Activated T-helper 2 cell treated with anti-CD3 and anti-CD28 coated beads, Interferon-gamma antibody, Interleukin-2, Interleukin-4, amounts not matched to agents 10 μg/mL and 5 μg/mL and 100 μg/mL, durations not matched to agents 14 hours and 24 hours and 36 hours (primary cell): Measurements from ENCODE around the gene BIRC6. TPM values are rescaled to one million over a fixed set of nuclear protein-coding genes. Genes with fewer than 3 reads are reported as not detected.
"Not testable (repeated sequence)": the region's sequence is repeated elsewhere in the genome, so short reads cannot be mapped to it uniquely, and the experiment has no call there.

Experiments used
- DNase-seq: peaks from one replicate; pipeline ENCODE4 v3.0.0; 2021; ENCODE audit warnings: low spot score
- H3K27ac Mint-ChIP-seq: one replicate; pipeline ENCODE4 v1.8.0; 2021; ENCODE audit warnings: mixed read lengths
- H3K27me3 Mint-ChIP-seq: one replicate; pipeline ENCODE4 v1.8.0; 2021; ENCODE audit warnings: low read depth, mixed read lengths
- H3K36me3 Mint-ChIP-seq: one replicate; pipeline ENCODE4 v1.8.0; 2021; ENCODE audit warnings: low read depth, mixed read lengths
- H3K4me1 Mint-ChIP-seq: one replicate; pipeline ENCODE4 v1.8.0; 2021; ENCODE audit warnings: low read depth, mixed read lengths
- H3K4me3 Mint-ChIP-seq: one replicate; pipeline ENCODE4 v1.8.0; 2021; ENCODE audit warnings: low read depth, mild to moderate bottlenecking, moderate library complexity, mixed read lengths
- H3K9me3 Mint-ChIP-seq: one replicate; pipeline ENCODE4 v1.8.0; 2021; ENCODE audit warnings: mixed read lengths
- intact Hi-C: fragments of 100-400 bp; cut with micrococcal nuclease; formaldehyde crosslinking; loops from one replicate; pipeline ENCODE4 v1.15.1; 2023
- total RNA-seq: library from RNA; stranded (reverse); gene quantifications from 2 replicates; pipeline ENCODE4 v1.2.3, GENCODE V29; 2022

The BIRC6 gene
- total RNA-seq, 1 donor from 2014 or later: 111 TPM

DNA sequence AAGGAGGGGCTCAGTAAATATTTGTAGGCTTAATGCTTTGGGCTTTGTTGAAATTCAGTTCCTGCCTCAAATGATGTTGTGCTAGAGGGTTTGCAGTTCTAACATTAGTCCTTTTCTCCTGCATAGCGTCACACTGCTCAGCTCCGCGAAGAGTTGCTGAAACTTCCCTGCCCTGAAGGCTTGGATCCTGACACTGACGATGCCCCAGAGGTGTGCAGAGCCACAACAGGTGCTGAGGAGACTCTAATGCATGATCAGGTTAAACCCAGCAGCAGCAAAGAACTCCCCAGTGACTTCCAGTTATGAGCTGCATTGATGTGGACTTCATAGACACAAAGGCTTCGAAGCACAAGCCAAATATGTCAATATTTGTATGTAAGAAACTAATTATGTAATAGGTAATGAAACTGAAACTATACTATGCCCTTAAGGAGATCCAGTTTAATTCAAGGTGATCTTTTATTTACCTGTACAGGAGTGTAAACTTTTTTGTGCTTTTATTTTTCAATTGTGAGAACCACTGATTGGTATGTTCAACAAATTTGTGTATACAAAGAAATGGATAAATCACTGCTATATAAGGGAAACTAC lies 260.9 kb downstream of the BIRC6 start:
- Mint-ChIP-seq H3K36me3 (peaks cover 42% of the 10 kb centered on the region), H3K9me3 (no peaks in the 10 kb centered on the region), H3K4me1 (no peaks in the 10 kb centered on the region), H3K27me3 (no peaks in the 10 kb centered on the region), H3K4me3 (no peak overlapping the region), H3K27ac (no peak overlapping the region)
- intact Hi-C loops: no loop called here
- no peak for DNase-seq

GRCh38 chr2:32622570-32623310 lies 265.9 kb downstream of the BIRC6 start:
- H3K27me3 Mint-ChIP-seq: no peaks in the 10 kb centered on the region
- H3K4me3 Mint-ChIP-seq: no peak overlapping the region
- H3K36me3 Mint-ChIP-seq: peaks cover 27% of the 10 kb centered on the region
- DNase-seq: no peak
- H3K27ac Mint-ChIP-seq: no peak overlapping the region
- H3K9me3 Mint-ChIP-seq: no peaks in the 10 kb centered on the region
- peaks cover 8% of the 10 kb centered on the region for H3K4me1 Mint-ChIP-seq
- intact Hi-C loops: no loop called here

GRCh38 chr2:32623311-32623706 lies 266.5 kb downstream of the BIRC6 start:
- H3K27me3 Mint-ChIP-seq: no peaks in the 10 kb centered on the region
- intact Hi-C loops: no loop called here

DNA sequence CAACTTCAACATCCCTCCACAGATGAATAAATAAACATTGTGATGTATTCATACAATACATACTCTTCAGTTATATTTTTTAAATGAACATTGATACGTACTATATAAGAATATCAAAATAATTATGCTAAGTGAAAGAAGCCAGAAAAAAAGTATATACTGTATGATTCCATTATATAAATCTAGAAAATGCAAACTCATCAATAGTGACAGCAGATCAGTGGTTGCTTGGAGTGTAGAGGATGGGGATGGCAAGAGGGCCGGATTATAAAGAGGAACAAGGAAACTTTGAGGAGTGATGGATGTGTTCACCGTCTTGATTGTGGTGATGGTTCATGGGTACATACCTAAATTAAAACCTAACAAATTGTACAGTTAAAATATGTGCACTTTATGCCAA lies 268.0 kb downstream of the BIRC6 start:
- peaks cover 20% of the 10 kb centered on the region for H3K4me1 Mint-ChIP-seq
- H3K27ac Mint-ChIP-seq: no peak overlapping the region
- H3K36me3 Mint-ChIP-seq: peaks cover 25% of the 10 kb centered on the region
- DNase-seq: no peak
- H3K9me3 Mint-ChIP-seq: no peaks in the 10 kb centered on the region
- no peaks in the 10 kb centered on the region for H3K27me3 Mint-ChIP-seq
- no peak overlapping the region for H3K4me3 Mint-ChIP-seq
- intact Hi-C loops: loop anchor here (5.0 kb wide), 2 partner anchors 322 to 972 kb away; partner anchors contain the start of genes FAM98A and LTBP1

More at GRCh38 chr2:32623311-32623706, 266.5 kb downstream of the BIRC6 start:
- no peak for DNase-seq
- Mint-ChIP-seq H3K27ac (no peak overlapping the region), H3K36me3 (peaks cover 23% of the 10 kb centered on the region), H3K9me3 (no peaks in the 10 kb centered on the region), H3K4me1 (peaks cover 11% of the 10 kb centered on the region), H3K4me3 (no peak overlapping the region)

DNA sequence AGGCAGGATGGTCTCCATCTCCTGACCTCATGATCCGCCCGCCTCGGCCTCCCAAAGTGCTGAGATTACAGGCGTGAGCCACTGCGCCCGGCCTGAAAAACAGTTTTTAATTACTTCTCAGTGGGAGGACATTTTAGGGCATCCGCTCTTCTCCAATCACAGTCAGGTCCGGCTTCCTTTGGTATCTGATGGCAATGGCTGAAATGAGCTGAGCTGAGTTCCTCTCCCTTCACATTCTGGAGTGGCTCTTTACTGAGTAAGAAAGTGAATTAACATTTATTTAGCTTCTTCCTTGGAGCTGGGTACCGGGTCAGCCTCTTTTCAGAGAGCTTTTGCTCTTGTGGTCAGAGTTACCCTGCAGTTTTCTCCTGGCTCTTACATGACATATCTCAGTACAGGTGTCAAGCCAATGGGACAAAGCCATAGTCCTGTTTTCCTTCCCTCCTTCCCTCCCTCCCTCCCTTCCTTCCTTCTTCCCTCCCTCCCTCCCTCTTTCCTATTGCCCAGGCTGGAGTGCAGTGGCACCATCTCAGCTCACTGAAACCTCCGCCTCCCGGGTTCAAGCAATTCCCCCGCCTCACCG lies 269.9 kb downstream of the BIRC6 start:
- peaks cover 32% of the 10 kb centered on the region for H3K36me3 Mint-ChIP-seq
- H3K4me3 Mint-ChIP-seq: peak overlapping the region; percentile 95
- no peaks in the 10 kb centered on the region for H3K9me3 Mint-ChIP-seq
- peaks cover 21% of the 10 kb centered on the region for H3K4me1 Mint-ChIP-seq
- H3K27me3 Mint-ChIP-seq: no peaks in the 10 kb centered on the region
- H3K27ac Mint-ChIP-seq: no peak overlapping the region
- intact Hi-C loops: loop anchor here (2.0 to 5.0 kb wide), 3 partner anchors 34 to 971 kb away; partner anchors contain the start of genes FAM98A and LTBP1
- no peak for DNase-seq

DNA sequence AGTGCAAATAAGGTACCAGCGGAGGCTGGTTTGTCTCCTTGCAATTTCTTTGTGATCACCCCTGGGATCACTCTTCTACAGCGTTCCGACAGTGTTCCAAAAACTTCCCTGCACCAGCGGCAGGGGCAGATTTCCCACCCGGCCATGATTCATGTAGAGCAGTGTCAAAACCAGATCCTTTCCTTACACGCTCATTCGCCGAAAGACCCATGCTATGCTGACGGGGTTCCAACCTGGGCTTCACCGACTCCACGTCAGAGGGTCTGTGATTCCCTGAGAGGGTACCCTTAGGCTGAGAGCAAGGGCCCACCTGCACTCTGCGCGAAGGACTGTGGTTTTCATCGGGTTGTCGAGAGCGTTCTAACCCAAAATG lies 270.6 kb downstream of the BIRC6 start:
- H3K4me3 Mint-ChIP-seq: peak overlapping the region; percentile 95
- peak overlapping the region; percentile 95 for H3K27ac Mint-ChIP-seq
- peaks cover 25% of the 10 kb centered on the region for H3K4me1 Mint-ChIP-seq
- intact Hi-C loops: loop anchor here (2.0 to 5.0 kb wide), 3 partner anchors 35 to 970 kb away; partner anchors contain the start of genes FAM98A and LTBP1
- DNase-seq: no peak
- H3K9me3 Mint-ChIP-seq: no peaks in the 10 kb centered on the region
- peaks cover 33% of the 10 kb centered on the region for H3K36me3 Mint-ChIP-seq
- H3K27me3 Mint-ChIP-seq: no peaks in the 10 kb centered on the region

GRCh38 chr2:32627814-32628579 lies 271.2 kb downstream of the BIRC6 start, which contains the start of gene TTC27:
TTC27 (plus strand) TSS chr2:32628050; CDS start chr2:32628293, 243 bp downstream.
- intact Hi-C loops: loop anchor here (1.0 to 5.0 kb wide), 4 partner anchors 35 to 969 kb away; partner anchors contain the start of genes FAM98A and LTBP1
- Mint-ChIP-seq H3K4me1 (peaks cover 27% of the 10 kb centered on the region), H3K36me3 (peaks cover 36% of the 10 kb centered on the region), H3K9me3 (no peaks in the 10 kb centered on the region), H3K27me3 (no peaks in the 10 kb centered on the region), H3K27ac (peak within 1 kb of the TSS; percentile 95), H3K4me3 (peak within 1 kb of the TSS; percentile 95)
- DNase-seq: peak; percentile 93

DNA sequence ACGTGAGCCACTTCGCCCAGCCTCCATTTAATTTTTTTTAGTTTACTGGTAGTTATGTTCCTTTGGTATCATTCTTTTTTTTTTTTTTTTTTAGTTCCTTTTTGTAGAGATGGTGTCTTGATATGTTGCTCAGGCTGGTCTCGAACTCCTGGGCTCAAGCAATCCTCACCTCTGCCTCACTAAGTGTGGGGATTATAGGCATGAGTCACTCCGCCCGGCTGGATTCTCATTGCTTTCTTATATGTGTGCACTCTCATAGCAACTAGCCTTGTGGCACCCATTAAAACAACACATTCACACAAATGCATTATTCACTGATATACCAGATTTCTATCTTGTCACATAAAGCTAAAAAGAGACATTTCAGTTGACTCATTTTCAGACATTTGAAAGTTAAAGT lies 275.3 kb downstream of the BIRC6 start:
- no peak for DNase-seq
- Mint-ChIP-seq H3K36me3 (peaks cover 40% of the 10 kb centered on the region), H3K27ac (peak overlapping the region; percentile 79), H3K27me3 (no peaks in the 10 kb centered on the region), H3K4me3 (no peak overlapping the region), H3K4me1 (peaks cover 25% of the 10 kb centered on the region), H3K9me3 (no peaks in the 10 kb centered on the region)
- intact Hi-C loops: no loop called here

GRCh38 chr2:32633040-32633439 lies 276.2 kb downstream of the BIRC6 start:
- Mint-ChIP-seq H3K36me3 (peaks cover 43% of the 10 kb centered on the region), H3K27ac (no peak overlapping the region), H3K4me1 (peaks cover 18% of the 10 kb centered on the region), H3K4me3 (no peak overlapping the region), H3K9me3 (no peaks in the 10 kb centered on the region), H3K27me3 (no peaks in the 10 kb centered on the region)
- intact Hi-C loops: no loop called here
- DNase-seq: no peak

- H3K4me1 Mint-ChIP-seq, H3K4me3 Mint-ChIP-seq, H3K27me3 Mint-ChIP-seq, intact Hi-C loops, DNase-seq, H3K9me3 Mint-ChIP-seq, H3K27ac Mint-ChIP-seq: not testable (repeated sequence)
- H3K36me3 Mint-ChIP-seq: peaks cover 38% of the 10 kb centered on the region
Measured at GRCh38 chr2:32638548-32638947, 281.7 kb downstream of the BIRC6 start.

- intact Hi-C loops: no loop called here
- Mint-ChIP-seq H3K4me1 (no peaks in the 10 kb centered on the region), H3K36me3 (peaks cover 38% of the 10 kb centered on the region), H3K4me3 (no peak overlapping the region), H3K27ac (no peak overlapping the region), H3K9me3 (no peaks in the 10 kb centered on the region), H3K27me3 (no peaks in the 10 kb centered on the region)
- DNase-seq: no peak
Measured at GRCh38 chr2:32641180-32641579, 284.4 kb downstream of the BIRC6 start.

DNA sequence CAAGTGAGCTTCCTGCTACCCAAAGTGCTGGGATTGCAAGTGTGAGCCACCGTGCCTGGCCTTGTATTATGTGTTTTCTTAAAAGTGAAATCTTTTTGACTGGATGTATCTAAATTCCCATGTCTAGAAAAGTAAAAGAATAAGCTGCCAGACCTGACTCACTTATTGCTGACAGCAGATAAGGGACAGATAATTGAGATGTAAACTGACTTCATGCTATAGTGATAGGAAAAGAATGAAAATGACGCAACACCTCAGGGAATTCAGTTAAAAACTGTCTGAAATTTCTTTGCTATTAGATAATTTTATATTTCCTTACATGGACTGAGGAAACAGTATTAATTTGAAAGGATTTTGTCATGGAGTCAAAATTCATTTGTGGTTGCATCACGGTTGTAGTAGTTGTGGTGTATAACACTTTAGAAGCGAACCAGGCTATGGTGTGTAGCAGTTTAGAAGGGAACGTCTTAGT lies 290.4 kb downstream of the BIRC6 start:
- peaks cover 50% of the 10 kb centered on the region for H3K36me3 Mint-ChIP-seq

More for the DNA sequence above, 290.4 kb downstream of the BIRC6 start:
- Mint-ChIP-seq H3K4me1 (peaks cover 2% of the 10 kb centered on the region), H3K9me3 (no peaks in the 10 kb centered on the region), H3K4me3 (no peak overlapping the region), H3K27me3 (no peaks in the 10 kb centered on the region), H3K27ac (no peak overlapping the region)
- intact Hi-C loops: no loop called here
- no peak for DNase-seq
